ENCODE measurements around the gene TPP2. TPM values are rescaled to one million over a fixed set of nuclear protein-coding genes. Genes with fewer than 3 reads are reported as not detected.

The TPP2 gene
- total and polyA plus RNA-seq, 9 of the 15 experiments (the other 6 are each of a cell fraction or from before 2014, with no cell fraction given) = 18.8 to 87.7 (median 55.9) TPM

- no peak overlapping the region for H2AFZ ChIP-seq (ENCODE audit: low read depth, low read length)
- in situ Hi-C loops (cut with MboI) = no loop called here
- no peaks in the 10 kb centered on the region for H3K79me2 ChIP-seq (ENCODE audit: control insufficient read depth, insufficient read depth, low read length)
- no peak overlapping the region for H3K4me3 ChIP-seq
- ChIA-PET POLR2A (no interaction called here), CTCF (ENCODE audit: low intra/inter-chr PET ratio) (no interaction called here)
- no peaks in the 10 kb centered on the region for H4K20me1 ChIP-seq (replicated peaks; ENCODE audit: control insufficient read depth, insufficient read depth, low read length)
- no peak for TF ChIP-seq BRD9 (IDR thresholded peaks at IDR 0.05; ENCODE audit: low read depth, partially characterized antibody)
- no peaks in the 10 kb centered on the region for H3K9me3 ChIP-seq (replicated peaks; ENCODE audit: control insufficient read depth, insufficient read depth, low read depth, low read length)
- H3K4me2 ChIP-seq (ENCODE audit: insufficient read depth, low read length) = no peak overlapping the region
- 79% methylated on average over 6 of the region's 6 CpGs for WGBS (ENCODE audit: insufficient coverage, low coverage, missing lambda C conversion rate)
- no peak overlapping the region for H3K27ac ChIP-seq (ENCODE audit: extremely low read depth, low read depth, low read length)
- no peaks in the 10 kb centered on the region for H3K4me1 ChIP-seq (replicated peaks in 1 of 2; ENCODE audit: control insufficient read depth in 2 of 2, insufficient read depth in 2 of 2, low read length in 2 of 2)
- no peaks in the 10 kb centered on the region for H3K27me3 ChIP-seq (ENCODE audit: control insufficient read depth in 2 of 2, insufficient read depth in 2 of 2, low read length in 2 of 2)
- BruUV-seq (replicated peaks) = no TSS peak
- no peak overlapping the region for H3K9ac ChIP-seq (ENCODE audit: insufficient read depth in 1 of 2, low read depth in 2 of 2, low read length in 2 of 2)
- peaks cover 79% of the 10 kb centered on the region for H3K36me3 ChIP-seq (ENCODE audit: control insufficient read depth, insufficient read depth, low read length)
- ATAC-seq = no peak
- H3K9me1 ChIP-seq (ENCODE audit: control insufficient read depth, insufficient read depth, low read length) = no peaks in the 10 kb centered on the region
- intact Hi-C loops (cut with micrococcal nuclease) = no loop called here
- DNase-seq (ENCODE audit: extremely low read depth in 1 of 4, low spot score in 3 of 4) = no peak
- no peak for FAIRE-seq
These were observed 60.8 kb downstream of the TPP2 start for GRCh38 chr13:102657630-102658029.

GRCh38 chr13:102658660-102659059 is 61.9 kb downstream of the TPP2 start:
- CTCF ChIA-PET (ENCODE audit: low intra/inter-chr PET ratio) = no interaction called here
- H3K9me3 ChIP-seq (replicated peaks; ENCODE audit: control insufficient read depth, insufficient read depth, low read depth, low read length) = no peaks in the 10 kb centered on the region
- intact Hi-C loops (cut with micrococcal nuclease) = no loop called here
- H4K20me1 ChIP-seq (replicated peaks; ENCODE audit: control insufficient read depth, insufficient read depth, low read length) = no peaks in the 10 kb centered on the region
- H3K27me3 ChIP-seq (ENCODE audit: control insufficient read depth in 2 of 2, insufficient read depth in 2 of 2, low read length in 2 of 2) = no peaks in the 10 kb centered on the region
- no TSS peak for BruUV-seq (replicated peaks)
- WGBS (ENCODE audit: insufficient coverage, low coverage, missing lambda C conversion rate) = 100% methylated on average over 1 of the region's 3 CpGs
- H3K79me2 ChIP-seq (ENCODE audit: control insufficient read depth, insufficient read depth, low read length) = no peaks in the 10 kb centered on the region
- POLR2A ChIA-PET = no interaction called here
- no peak overlapping the region for H3K27ac ChIP-seq (ENCODE audit: extremely low read depth, low read depth, low read length)
- H3K9me1 ChIP-seq (ENCODE audit: control insufficient read depth, insufficient read depth, low read length) = no peaks in the 10 kb centered on the region
- no peak overlapping the region for H3K9ac ChIP-seq (ENCODE audit: insufficient read depth in 1 of 2, low read depth in 2 of 2, low read length in 2 of 2)
- ATAC-seq (no peak), FAIRE-seq (no peak), DNase-seq (ENCODE audit: extremely low read depth in 1 of 4, low spot score in 3 of 4) (no peak)
- no peak overlapping the region for H2AFZ ChIP-seq (ENCODE audit: low read depth, low read length)
- no peaks in the 10 kb centered on the region for H3K4me1 ChIP-seq (replicated peaks in 1 of 2; ENCODE audit: control insufficient read depth in 2 of 2, insufficient read depth in 2 of 2, low read length in 2 of 2)
- no peak overlapping the region for H3K4me2 ChIP-seq (ENCODE audit: insufficient read depth, low read length)
- peaks cover 74% of the 10 kb centered on the region for H3K36me3 ChIP-seq (ENCODE audit: control insufficient read depth, insufficient read depth, low read length)
- in situ Hi-C loops (cut with MboI) = no loop called here
- H3K4me3 ChIP-seq = no peak overlapping the region
- no peak for TF ChIP-seq ZNF347 (CRISPR knock-in tag; IDR thresholded peaks at IDR 0.05; ENCODE audit: low read depth)
- TF ChIP-seq ETS1 (conservative IDR thresholded peaks at IDR 0.05; ENCODE audit: control insufficient read depth, low read depth, low read length) = no peak
- no peak for TF ChIP-seq SFPQ (IDR thresholded peaks at IDR 0.05; ENCODE audit: low read depth, low read length)
- no peak for TF ChIP-seq AFF1 (IDR thresholded peaks at IDR 0.05; ENCODE audit: low read depth in 1 of 2, partially characterized antibody in 2 of 2)
- TF ChIP-seq ZNF583 (CRISPR knock-in tag; IDR thresholded peaks at IDR 0.05) = no peak
- no peak for TF ChIP-seq ZNF217 (CRISPR knock-in tag; IDR thresholded peaks at IDR 0.05)
- no peak for TF ChIP-seq CBX2 (IDR thresholded peaks at IDR 0.05; ENCODE audit: insufficient read depth, low read length, poor library complexity, severe bottlenecking)
- no peak for TF ChIP-seq XRCC3 (IDR thresholded peaks at IDR 0.05)

Data from K562 (cell line).